NCI-H510A (cell line): Measurements from ENCODE around the gene LAMB3.

Experiments used
- DNase-seq: peaks from one replicate; lab custom pipeline; 2025; lab: John Stamatoyannopoulos, UW

The LAMB3 gene

DNA sequence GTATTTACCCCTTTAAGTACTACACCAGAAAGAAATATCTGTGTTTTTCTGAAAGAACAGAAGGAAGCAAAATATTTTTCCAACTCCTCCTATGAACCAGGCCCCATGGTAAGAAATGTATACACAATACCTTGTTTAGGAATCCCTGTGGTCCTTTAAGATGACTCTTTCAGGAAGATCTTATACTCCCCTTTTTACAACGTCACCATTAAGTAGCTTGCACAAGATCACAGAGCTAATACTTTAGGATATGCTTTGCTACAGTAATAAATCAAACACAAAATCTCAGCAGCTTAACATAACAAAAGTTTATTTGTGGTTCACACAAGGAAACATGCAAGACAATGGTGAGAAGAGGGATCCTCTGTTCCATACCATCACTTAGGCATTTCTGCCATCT is 8.8 kb upstream of the LAMB3 start:
- DNase-seq: no peak

DNA sequence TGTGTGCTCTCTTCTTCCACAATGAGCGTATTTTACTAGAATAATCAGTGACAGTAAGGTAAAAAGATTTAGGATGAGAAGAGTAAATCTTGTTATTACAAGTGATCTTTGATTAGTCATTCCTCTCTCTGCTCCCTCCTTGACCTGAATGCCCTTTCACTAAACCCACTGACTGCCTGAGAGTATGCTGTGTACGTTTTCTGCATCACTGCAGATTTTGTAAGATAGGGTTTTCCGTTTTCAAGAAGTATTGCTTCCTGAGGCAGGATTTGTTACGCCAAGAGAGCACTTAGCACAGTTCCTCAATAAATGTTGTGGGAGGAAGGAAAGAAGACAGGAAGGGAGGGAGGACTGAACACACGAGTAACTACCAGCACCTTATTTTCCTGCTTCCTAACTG is 7.7 kb upstream of the LAMB3 start:
- DNase-seq: no peak

DNA sequence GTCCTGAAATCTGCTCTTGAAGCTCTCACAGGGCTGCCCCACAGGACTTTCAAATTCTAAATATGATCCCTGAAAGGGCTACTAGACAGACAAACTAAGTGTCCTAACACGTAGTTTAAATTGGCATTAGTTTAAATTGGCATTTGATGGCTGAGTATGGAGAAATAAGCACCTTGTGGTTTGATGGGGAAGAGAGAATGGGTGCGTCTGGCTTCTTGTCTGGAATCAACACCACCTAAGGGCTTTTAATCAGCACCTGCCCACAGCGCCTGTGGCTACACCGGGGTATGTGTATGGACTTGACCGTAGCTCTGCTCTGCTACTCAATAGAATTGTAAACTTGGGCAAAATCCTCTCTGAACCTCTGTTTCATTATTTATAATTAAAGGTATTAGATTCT is 5.7 kb upstream of the LAMB3 start:
- DNase-seq: no peak

DNA sequence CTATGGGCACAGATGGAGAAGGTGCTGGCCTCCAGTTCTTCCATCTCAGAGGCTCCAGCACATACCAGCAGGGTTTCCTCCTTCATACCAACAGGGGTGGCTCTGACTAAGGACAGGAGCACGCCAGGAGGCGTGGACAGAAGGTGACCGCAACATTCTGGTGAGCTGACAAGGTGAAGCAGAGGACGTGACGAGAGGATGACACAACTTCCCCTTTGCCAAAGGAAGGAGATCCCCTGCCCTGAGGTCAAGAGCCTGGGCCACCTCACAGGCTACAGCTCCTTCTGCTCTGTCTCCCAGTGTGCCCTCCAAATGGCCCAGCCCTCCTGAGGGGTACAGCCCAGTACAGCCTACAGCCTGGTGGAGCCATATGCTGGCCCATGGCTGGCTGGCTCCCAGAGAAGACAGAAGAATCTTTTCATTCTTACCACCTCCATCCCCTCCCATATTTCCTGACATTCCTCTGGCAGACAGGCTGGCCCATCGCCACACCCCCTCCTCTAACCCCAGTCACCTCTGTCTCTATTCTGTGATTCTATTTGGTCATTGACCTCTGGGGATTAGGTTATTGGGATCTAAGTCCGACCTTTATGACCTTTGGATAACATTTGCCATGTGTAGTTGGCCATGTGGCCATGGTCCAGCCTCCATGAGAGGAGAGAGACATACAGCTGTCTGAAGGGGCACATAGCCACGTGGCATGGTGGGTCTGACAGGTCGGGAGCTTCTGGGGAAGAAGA is 5.1 kb upstream of the LAMB3 start:
- DNase-seq: no peak

DNA sequence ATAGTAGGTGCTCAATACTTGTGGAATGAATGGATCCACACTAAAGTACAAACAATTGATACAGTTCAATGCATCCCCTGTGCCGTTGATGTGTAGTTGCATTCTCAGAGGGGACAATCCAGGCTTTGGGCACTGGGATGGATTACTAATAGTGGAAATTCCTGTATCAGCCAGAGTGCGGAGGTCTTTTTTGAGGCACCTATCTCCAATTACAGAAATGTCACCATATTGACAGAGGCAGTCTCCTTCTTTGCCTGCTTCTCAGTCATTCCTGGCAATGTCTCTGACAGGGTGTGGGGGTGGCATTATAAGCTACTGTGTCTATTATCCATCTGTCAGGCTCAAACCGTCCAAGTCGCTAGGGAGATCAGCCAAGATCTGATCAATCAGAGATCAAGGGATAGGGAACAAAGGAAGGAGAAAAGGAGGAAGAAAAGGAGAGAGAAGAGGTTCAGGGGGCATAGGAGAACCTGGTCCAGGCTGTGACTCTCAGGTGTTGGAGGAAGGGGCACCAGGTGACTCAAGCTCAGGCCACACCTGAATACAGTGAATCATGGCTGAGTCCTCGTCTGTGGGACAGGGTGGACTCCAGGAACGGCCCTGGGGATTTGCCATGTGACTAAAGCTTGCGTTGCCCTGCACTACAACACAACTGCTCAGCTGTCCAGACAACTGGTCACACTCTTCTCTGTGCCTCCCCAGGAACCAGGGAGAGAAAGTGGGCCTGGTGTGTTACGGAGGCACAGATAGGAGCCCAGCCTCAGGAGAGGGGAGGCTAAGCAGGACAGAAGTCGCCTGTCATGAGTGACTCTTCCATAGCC is 3.4 kb upstream of the LAMB3 start:
- DNase-seq: no peak

DNA sequence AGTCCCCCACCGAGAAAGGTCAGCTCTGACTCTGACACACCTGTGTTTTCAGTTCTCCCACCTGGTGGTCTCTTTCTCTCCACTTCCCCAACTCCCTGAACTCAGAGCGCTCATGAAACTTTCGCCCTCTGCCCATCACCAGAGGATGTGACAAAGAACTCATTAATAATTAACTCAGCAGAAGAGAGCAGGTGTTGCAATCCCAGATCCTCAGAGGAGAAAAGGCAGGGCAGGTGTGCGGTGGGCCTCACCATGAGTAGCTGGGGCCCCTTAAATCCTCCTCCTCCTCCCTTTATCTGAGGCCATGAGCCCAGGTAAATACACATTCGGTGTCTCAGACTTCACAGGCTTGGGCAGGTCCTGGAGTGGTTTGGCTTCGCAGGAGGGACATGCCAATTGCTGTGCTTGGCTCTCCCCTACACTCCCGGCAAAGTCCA is 1.7 kb upstream of the LAMB3 start:
- no peak for DNase-seq

DNA sequence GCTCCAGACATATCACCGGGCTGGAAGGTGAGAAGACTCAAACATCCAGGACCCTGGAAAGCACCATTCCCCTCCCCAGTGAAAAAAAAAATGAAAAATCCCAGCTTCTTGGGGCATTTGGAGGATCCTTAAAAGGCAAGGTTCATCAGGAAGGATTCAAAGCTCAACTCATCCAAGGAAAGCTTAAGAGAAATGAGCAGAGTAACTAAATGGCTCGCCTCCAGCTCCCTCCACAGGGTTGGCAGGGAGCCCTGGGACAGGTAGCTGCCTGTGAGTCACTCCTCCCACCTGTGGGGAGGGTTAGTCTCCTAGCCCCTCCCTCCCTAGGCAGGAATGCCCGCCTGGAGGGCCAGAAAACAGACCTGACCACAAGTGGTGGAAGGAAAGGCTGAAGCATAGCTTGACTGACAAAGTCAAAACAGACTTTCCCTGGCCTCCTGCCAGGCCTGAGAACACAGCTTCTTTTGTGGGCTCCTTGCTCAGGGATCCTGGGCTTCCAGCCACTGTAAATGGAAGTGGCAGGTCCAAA is 712 bp upstream of the LAMB3 start:
- DNase-seq: peak; percentile 79

DNA sequence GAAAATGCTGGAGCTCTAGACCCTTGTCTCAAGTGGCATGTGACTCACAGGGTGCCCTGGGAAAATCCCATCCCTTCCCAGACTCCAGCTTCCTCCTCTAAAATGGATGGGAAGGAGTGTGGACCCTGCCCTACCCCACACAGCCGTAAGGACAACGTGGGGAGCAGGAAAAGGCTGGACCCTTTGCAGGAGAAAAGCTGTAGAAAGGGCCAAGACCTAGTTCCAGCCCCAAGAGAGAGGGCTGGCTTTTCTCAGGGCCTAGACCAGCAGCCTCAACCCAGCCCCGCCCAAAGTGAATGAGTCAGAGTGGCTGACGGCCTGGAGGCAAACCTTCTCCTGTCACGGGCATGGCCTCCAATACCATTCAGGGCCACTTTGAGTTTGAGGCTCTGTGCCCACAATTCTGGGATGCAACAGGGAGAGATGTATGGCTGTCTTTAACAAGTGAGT is 1.1 kb downstream of the LAMB3 start:
- DNase-seq: no peak

DNA sequence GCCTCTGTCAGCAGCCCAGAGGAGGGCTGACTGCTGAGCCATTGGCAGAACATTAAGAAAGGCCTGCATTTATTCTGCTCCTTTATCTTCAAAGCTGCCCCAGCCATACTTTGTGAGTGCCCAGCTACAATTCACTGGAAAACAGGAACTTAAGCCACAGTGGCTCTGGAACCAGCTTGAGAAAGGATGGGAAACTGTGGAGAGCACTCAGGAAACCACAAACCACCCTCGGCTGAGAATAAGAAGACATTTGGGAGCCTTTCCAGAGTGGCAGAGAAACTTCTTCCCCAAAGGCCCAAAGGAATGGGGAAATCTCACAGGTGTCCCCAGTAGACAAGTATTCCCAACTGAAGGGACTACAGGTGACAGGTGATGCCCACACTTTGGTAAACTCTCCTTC is 1.8 kb downstream of the LAMB3 start:
- no peak for DNase-seq

DNA sequence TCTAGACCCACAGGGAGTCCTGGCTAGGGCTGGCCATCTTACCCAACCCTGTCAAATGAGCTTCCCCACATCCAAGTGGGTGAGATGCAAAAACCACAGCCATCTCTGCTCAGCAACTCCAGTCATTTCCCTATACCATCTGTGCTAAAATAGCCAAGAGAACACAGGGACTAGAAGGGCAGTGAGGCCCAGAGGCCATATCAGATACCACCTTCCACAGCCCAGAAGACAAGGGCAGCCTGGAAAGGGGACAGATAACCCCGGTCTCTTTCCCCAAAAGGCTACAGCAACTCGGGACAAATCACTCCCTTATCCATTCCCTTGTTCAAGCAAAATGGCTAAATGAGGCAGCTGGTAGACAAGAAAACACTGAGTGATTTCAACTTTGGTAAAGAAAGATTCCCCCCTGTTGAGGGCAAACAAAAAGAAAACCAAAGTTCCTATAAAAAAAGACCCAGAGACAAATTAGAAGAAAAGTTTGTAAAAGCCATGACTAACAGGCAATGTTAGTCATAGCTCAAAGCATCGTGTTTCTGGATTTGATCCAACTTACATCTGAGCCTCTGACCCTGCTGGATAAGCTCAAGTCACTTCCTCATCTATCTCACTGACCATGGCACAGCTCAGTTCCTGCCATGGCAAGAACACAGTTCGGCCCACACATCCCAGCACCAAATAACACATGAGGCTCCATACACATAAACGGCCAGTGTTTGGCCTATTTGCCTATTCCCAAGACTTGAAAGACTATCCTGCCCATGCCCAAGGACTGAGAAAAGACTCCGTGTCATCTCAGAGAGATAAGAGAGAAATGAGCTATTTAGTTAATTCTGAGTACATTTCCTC is 3.1 kb downstream of the LAMB3 start:
- no peak for DNase-seq

DNA sequence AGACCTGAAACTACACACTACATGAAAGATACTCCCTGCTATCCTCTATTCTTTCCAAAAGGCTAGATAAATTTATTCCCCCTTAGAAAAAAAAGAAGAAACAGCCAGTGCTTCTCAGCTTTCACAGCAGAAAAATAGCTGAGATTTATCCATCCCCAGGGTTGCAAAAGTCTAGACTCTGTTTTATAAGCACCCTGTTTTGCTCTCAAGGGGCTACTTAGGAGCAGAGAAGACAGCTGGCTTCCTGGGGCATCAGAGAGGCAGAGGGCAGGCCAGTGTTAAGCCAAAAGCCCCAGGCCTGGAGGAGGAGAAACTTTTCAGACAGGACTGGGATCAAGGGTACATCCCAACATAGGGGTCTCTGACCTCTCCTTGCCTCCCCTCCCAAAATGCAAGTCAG is 3.9 kb downstream of the LAMB3 start:
- DNase-seq: no peak

DNA sequence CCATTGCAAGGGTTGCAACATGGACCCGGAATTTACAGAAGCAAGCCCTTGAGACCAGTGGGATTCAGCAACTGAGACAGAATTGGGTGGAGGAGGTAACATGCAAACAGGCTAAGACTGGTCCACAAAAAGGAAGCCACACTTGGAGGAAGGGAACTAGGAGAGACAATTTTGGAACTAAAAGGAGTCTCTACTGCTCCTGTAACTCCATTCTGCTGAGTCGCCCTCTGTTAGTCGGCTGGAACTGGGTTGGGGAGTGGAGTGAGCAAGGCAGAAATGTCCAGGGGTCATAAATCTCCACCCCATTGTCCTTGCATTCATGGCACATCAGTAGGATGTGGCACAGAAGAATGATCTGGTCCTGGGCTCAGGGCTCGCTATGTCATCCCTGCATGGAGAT is 5.1 kb downstream of the LAMB3 start:
- no peak for DNase-seq

DNA sequence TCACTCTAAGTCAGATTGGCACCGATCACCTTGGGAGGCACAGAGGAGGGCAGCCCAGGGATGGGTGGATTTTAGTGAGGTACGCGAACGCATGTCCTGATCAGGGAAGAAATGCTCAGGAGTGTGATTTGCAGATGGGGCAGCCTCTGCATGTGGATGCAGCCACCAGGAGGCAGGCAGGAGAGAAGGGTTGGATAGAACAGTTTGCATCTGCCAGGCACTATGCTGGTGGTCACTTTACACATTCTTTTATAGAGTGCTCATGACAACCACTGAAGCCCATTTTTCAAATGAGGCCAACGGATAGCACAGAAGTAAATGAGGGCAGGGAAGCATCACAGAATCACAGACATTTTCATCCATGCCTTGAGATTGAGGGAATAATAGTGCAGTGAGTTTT is 5.7 kb downstream of the LAMB3 start:
- DNase-seq: no peak

DNA sequence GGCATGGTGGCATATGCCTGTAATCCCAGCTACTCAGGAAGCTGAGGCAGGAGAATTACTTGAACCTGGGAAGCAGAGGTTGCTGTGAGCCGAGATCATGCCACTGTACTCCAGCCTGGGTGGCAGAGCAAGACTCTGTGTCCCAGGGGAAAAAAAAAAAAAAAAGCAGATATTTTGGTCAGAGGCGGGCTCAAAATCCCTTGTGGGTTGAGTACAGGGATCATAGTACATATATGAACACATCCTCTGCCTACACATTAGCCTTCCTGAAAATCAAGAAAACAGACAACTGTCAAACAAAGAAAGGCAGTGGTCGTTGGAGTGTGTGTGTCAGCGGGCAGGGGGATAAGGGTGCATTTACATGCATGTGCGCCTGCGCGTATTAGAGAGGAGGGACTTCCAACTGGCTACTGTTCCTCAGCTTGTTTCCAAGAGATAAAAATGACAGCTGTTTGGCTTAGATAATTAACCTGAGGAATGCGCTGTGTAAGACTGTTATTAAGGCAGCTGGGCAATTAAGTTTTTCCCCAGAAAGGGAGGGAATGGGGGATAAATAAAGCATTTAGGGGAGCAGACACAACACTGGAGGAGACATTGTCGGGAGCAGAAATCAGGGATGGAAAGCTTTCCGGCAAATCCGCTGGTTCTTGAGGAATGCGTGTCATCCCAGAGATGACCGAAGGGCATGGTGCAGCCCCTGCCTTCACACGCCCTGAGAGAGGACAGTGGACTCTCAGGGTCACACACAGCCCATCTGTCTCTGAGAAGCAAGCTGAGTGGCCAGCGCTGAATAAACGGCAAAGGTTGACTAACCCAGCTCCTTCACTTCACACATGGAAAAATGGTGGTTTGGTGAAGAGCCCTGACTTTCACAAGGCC is 6.4 kb downstream of the LAMB3 start:
- no peak for DNase-seq

DNA sequence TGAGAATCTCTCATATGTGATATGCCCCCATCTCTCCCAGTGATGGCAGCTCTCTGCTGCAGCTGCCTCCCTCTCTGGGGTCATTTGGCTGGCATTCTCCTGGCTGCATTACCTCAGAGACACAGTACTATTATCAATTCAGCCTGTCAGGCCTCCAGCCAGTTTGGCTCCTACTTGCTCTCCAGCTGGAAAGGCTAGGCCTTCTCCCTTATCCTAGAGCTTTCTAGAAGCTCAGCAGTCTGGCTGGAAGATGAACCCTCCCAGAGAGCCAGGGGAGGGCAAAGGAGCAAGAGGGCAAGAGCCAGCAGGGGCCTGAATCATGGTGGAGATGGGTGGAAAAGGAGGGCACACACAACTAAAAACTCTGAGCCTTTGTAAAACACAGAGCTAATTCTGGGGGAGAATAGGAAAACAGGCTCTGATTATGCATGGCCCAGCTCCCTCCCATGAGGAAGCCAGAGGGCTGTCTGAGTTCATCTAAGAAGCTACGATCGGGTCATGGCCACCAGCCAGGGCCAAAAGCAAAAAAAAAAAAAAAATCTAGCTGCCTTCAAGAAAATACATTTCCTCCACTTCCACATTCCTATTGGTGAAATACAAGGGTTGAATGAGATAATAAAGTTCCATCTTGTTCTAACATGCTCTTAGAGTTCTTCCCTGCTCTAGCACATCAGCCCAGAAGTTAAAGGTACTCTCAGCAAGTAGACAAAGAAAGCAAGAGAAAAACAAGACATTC is 8.8 kb downstream of the LAMB3 start:
- no peak for DNase-seq

DNA sequence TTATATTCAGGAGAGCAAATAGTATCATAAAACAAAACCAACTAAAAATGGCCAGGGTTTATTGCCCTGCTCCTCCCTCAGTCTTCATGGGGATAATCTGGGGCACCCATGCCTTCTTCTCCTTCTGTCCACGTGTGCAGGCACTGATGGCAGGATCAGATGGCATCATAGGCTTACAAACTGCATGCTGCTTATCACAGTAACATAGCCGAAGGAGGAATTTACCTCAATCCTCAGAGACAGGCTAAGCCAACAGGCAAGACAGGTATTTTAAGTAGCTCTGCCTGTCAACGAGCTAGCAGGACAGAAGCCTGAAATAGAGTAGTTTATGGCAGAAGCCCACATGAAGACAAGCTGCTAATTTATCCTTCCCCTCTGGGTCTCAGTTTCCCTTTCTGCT is 9.4 kb downstream of the LAMB3 start:
- DNase-seq: no peak

DNA sequence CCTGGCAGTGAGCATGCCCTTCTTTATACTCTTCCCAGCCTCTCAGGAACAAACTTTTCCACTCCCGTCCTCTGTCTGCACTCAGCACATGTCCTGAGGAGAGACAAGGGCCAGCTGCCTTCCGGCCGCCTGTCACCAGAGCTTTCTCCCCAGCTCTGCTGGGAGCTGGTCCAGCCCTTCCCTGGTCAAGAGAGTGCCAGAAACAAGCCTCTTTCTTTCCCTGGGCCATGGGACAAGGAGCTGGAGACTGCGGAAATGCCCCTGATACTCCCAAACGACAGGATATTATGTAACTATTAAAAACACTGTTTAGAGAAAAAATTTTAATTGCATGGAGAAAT is 10.4 kb downstream of the LAMB3 start:
- DNase-seq: no peak

DNA sequence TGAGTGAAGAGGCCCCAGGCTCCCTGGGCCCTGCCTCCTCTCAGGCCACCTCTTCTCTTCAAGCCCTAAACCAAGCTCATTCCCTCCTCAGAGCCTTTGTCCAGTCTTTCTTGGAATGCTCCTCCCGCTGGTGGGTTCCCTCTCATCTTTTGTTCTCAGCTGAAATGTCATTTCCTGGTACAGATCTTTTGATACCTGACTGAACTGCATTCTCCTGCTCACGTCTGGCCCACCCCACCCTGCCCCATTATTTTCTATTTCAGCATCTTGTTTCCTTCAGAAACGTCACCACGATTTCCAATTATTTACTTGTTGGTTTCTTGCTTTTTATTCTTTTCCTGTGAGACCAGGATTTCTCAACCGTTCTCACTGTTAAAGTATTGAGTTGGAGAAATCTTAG is 16.4 kb downstream of the LAMB3 start:
- DNase-seq: no peak

DNA sequence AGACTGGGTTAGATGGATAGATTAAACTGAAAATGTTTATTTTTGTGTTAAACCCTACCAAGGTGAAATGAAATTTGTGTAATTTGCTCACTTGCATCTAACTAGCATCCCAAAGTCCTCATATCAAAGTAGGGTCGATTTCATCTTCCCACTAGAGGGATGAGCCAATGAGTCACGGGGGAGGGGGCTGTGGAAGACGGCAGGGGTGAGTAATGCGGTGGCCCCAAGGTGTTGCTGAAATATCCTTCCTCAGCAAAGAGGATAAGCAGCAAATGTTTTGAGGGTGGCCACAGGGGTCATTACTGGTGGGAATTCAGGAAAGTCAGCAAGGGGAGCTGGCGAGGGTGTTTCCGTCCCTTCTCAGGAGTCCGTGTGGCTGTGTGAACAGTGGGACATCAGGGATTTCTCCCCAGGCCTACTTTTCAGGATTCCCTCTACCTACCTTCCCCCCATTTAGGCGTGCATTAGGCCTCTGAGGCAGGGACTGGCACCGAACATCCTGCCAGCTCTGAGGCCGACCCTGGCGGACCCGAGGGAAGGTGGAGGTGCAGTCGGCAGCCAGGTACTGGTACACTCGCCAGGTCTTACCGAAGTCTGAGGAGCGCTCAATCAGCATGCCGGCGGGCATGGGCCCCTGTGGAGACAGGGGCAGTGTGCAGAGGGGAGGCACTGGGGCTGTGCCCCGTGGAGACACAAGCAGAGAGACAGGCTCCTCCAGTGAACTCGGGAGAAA is 18.1 kb downstream of the LAMB3 start:
- no peak for DNase-seq
